ENCODE measurements around the gene CGB8. TPM values are rescaled to one million over a fixed set of nuclear protein-coding genes. Genes with fewer than 3 reads are reported as not detected.
"Not testable (repeated sequence)": the region's sequence is repeated elsewhere in the genome, so short reads cannot be mapped to it uniquely, and the experiment has no call there.

Gene CGB8
- total and polyA plus RNA-seq, 2 of the 4 experiments (the other 2 are of a cell fraction) = 0.48 TPM; not detected in 1

DNA sequence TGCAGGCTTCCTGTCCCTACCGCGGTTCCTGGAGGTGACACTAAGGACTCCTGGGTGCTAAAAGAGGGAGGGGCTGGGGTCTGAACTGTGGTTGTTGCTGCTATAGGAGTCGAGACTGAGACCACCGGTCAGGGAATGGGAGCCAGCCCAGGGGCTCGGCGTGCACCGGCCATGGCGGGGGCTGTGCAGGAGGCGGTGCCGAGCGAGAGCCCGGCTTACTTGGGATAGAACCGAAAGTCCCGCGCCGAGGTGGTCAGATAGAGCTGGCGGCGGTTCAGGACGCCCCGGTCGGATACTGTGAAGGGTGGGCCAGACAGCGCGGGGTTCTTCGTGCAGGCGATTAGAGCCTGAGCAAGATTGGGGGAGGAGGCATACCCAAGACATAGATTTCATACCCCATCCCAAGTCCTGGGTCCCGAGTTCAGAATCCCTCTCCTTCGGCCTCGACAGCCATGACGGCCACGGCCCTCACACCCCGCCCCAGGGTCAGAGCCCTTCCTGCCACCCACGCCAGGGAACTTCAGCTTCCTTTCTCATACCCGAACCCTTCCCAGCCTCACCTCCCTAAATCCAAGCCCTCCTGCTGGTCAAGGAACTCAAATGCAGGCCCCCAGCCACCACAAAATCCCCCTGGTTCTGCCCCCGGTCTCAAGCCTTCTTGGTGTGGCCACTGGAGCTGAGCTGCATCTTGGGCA is 8.1 kb upstream of the CGB8 start:
- H3K4me1 ChIP-seq (ENCODE audit: control insufficient read depth, insufficient read depth, low read length); in situ Hi-C loops (cut with MboI; ENCODE audit: low sequenced_read_pairs); H2BK20ac ChIP-seq (ENCODE audit: low read depth, low read length); H3K27ac ChIP-seq (ENCODE audit: insufficient read depth, low read length); POLR2A ChIA-PET (ENCODE audit: unreplicated experiment); H4K20me1 ChIP-seq (ENCODE audit: insufficient read depth, low read length); H3K18ac ChIP-seq (ENCODE audit: low read depth, low read length); H3K9me1 ChIP-seq (ENCODE audit: insufficient read depth, low read length); H2BK5ac ChIP-seq (ENCODE audit: low read depth, low read length, poor library complexity, severe bottlenecking); H2BK15ac ChIP-seq (ENCODE audit: low read depth, low read length); DNase-seq; BruUV-seq (replicated peaks); H3K36me3 ChIP-seq (ENCODE audit: control insufficient read depth, insufficient read depth, low read length); H3K79me1 ChIP-seq (ENCODE audit: low read depth in 1 of 2, low read length in 2 of 2); H3K27me3 ChIP-seq (ENCODE audit: control insufficient read depth, insufficient read depth, low read length); ATAC-seq (ENCODE audit: low read depth); H3K9me3 ChIP-seq (ENCODE audit: control insufficient read depth, insufficient read depth, low read length); H3K9ac ChIP-seq (ENCODE audit: low read depth, low read length); dilution Hi-C loops (cut with HindIII; ENCODE audit: low sequenced_read_pairs, unreplicated experiment); H3K56ac ChIP-seq (ENCODE audit: extremely low read depth, insufficient read depth, low read length): not testable (repeated sequence)
- CTCF ChIA-PET = interaction anchor here (0.6 to 0.8 kb wide), 3 partner anchors 18 to 64 kb away, joined by 3 read pairs; partner anchors contain the start of genes GYS1 and RUVBL2
- Histone ChIP-seq H3K4me3 (ENCODE audit: insufficient read depth, low read depth, low read length) (peak overlapping the region; percentile 61), H2AK5ac (ENCODE audit: low read depth, low read length) (peak overlapping the region; percentile 39), H3K14ac (replicated peaks; ENCODE audit: low read depth, low read length) (peak overlapping the region; percentile 68), H3K4ac (ENCODE audit: low read depth, low read length) (peak overlapping the region; percentile 16; the same call in 1 of the 2 replicates), H2AK9ac (replicated peaks; ENCODE audit: low read depth, low read length, poor library complexity) (peak overlapping the region; percentile 60), H4K91ac (ENCODE audit: insufficient read depth, low read depth, low read length) (peak overlapping the region; percentile 62; the same call in 1 of the 2 replicates), H3K4me2 (ENCODE audit: low read depth, low read length) (peak overlapping the region; percentile 84), H3K23ac (ENCODE audit: low read depth, low read length) (peak overlapping the region; percentile 89), H4K5ac (ENCODE audit: low read depth, low read length) (peak overlapping the region; percentile 17; the same call in 1 of the 2 replicates), H2BK120ac (ENCODE audit: low read depth, low read length) (0 out of 2 replicates have a peak overlapping the region, but pooled peaks have one; percentile 34), H2AFZ (replicated peaks; ENCODE audit: low read length, poor library complexity) (peak overlapping the region; percentile 95), H4K8ac (ENCODE audit: low read depth in 2 of 2, low read length in 2 of 2) (peak overlapping the region in 1 of 2 experiments; percentile 60; a peak in 2 of 4 replicates)
- 16% methylated on average over 6 of the region's 34 CpGs; no CpG with 5 or more reads in 1 of the 2 experiments for WGBS, 2 experiments (ENCODE audit: extremely low coverage in 2 of 2, insufficient read length in 1 of 2)
- intact Hi-C loops (cut with micrococcal nuclease) = loop anchor here (5.0 kb wide), 1 partner anchor 65 kb away; the partner anchor contains the start of genes GYS1 and RUVBL2

Measured in IMR-90 (cell line).